ENCODE measurements around the gene ZIK1.

The ZIK1 gene

DNA sequence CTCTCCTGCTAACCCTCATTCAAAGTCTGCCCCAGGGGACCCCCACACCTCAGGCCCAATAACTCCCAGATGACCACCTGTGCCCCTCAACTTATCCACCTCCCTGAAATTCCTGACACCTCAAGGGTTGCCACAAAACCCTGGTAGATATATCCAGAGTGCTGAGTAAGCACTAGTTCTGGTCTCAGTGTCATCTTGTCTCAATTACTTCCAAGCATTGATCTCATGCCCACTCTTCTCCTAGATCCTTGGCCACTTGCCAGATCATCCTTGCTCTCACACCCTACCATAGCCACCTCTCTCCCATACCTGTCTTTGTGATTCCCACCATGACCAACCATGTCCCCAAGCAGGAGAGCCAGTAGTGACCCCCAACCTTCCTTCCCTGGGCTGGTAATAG, 7.3 kb upstream of the ZIK1 start:
- Mint-ChIP-seq H3K4me3 (no peak overlapping the region), H3K27me3 (no peaks in the 10 kb centered on the region), H3K4me1 (ENCODE audit: low read depth) (peaks cover 20% of the 10 kb centered on the region), H3K27ac (no peak overlapping the region), H3K36me3 (ENCODE audit: low read depth) (peaks cover 64% of the 10 kb centered on the region), H3K9me3 (peaks cover 80% of the 10 kb centered on the region)
- intact Hi-C loops (cut with micrococcal nuclease): loop anchor here (5.0 kb wide), 1 partner anchor 56 kb away; the partner anchor contains the start of gene ZNF211

DNA sequence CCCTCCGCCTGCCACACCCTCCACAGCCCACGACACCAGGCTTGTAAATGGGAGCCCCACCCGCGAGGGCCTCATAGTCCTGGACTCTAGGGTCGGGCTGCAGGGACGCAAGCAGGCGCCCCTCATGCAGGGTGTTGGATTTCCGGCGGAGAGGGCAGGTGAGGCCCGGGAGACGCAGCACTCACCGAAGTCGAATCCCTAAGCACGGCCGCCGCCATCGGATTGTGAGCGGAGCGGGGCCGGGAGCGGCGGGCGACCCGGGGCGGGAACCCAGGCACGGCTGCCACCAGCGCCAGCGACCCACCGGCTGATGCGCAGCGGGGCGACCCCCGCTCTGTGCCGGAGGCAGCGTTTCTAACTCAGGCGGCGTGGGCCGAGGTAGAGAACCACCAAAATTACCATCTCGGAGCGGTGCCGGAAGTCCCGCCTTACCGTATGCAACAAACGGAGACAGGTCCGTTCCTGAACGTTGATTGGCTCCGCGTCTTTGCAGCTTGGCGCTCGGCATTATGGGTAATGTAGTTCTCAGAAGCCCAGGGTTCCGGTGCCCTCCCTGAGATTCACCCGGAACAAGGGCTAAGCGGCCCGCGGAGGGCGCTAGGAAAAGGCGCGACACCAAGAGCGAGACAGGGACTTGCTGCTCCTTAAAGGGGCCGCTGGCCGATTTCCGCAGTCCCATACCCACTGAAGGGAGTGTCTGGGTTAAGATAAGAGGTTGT, 5.3 kb upstream of the ZIK1 start, which contains the start of gene ZNF416:
Gene ZNF416 (minus strand): TSS at position 425 of the 719 bp plus-strand sequence. CDS start 207 bp downstream, at position 218.
- Mint-ChIP-seq H3K4me1 (ENCODE audit: low read depth) (peaks cover 22% of the 10 kb centered on the region), H3K4me3 (peak within 1 kb of the TSS; percentile 82), H3K27ac (peak within 1 kb of the TSS; percentile 74), H3K27me3 (no peaks in the 10 kb centered on the region), H3K9me3 (peaks cover 76% of the 10 kb centered on the region), H3K36me3 (ENCODE audit: low read depth) (peaks cover 53% of the 10 kb centered on the region)
- intact Hi-C loops (cut with micrococcal nuclease): loop anchor here (2.0 to 5.0 kb wide), 2 partner anchors 52 to 54 kb away; partner anchors contain the start of genes ZNF211 and ZNF549

DNA sequence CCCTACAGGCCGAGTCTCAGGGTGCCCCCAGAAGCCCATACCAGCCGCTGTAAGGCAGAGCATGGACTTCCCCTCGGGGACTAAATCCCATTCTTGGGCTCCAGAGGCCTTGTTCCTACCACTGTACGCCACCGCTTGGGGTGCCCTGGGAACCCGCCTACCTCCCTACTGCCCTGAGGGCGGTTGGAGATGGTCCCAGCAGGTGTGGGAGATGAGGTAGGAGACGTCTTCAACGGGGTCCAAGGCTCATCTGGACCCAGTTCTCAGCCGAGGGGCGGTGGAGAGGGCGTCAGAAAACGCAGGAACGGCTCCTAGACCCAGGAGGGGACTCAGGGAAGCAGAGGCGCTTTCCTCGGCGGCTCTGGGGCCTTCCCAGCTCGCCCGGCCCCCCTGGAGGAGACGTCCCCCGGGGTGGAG, 833 bp upstream of the ZIK1 start:
- H3K4me1 Mint-ChIP-seq (ENCODE audit: low read depth): peaks cover 18% of the 10 kb centered on the region
- H3K4me3 Mint-ChIP-seq: peak overlapping the region; percentile 90
- peaks cover 67% of the 10 kb centered on the region for H3K9me3 Mint-ChIP-seq
- H3K27ac Mint-ChIP-seq: peak overlapping the region; percentile 74
- intact Hi-C loops (cut with micrococcal nuclease): no loop called here
- H3K27me3 Mint-ChIP-seq: no peaks in the 10 kb centered on the region
- peaks cover 54% of the 10 kb centered on the region for H3K36me3 Mint-ChIP-seq (ENCODE audit: low read depth)

DNA sequence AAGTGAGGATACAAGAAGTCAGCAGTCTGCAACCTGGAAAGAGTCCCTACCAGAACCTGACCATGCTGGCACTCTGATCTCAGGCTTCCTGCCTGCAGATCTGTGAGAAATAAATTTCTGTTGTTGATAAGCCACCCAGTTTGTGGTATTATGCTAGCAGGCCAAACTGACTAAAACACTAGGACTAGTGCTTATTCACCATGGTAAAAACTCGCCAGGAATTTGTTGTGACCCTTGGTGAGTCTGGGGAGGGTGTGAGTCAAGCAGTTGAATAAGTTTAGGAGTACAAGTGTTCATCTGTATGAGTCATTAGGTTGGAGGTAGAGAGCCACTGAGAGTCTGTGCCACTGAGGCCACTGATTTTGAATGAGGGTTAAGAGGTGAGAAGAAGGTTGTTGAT, 3.6 kb downstream of the ZIK1 start:
- H3K9me3 Mint-ChIP-seq: peaks cover 82% of the 10 kb centered on the region
- H3K27ac Mint-ChIP-seq: no peak overlapping the region
- H3K27me3 Mint-ChIP-seq: no peaks in the 10 kb centered on the region

DNA sequence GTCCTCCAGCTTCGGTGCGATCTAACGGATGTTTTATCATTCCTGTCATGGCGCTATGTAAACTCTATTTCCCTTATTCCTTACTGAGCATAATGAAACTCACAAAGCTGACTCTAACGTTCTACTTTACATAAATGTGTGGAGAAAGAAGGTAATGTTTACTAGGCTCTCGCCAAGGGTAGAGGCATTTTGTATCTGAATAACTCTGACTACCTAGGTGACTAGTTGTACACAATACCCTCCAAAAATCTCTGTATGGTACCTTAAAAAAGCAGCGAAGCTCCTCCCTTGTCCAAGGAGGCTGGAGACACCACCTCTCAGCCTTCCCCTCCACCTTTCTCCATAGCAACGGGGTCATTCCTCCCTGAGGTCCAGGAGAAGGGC, 15.4 kb downstream of the ZIK1 start:
- Mint-ChIP-seq H3K27ac (peak overlapping the region; percentile 65), H3K4me3 (peak overlapping the region; percentile 77), H3K27me3 (peaks cover 3% of the 10 kb centered on the region), H3K9me3 (peaks cover 81% of the 10 kb centered on the region), H3K4me1 (ENCODE audit: low read depth) (peaks cover 17% of the 10 kb centered on the region), H3K36me3 (ENCODE audit: low read depth) (peaks cover 37% of the 10 kb centered on the region)
- intact Hi-C loops (cut with micrococcal nuclease): loop anchor here (1.0 kb wide), 1 partner anchor 15 kb away; the partner anchor contains the start of gene ZNF134

More for the DNA sequence above, 3.6 kb downstream of the ZIK1 start:
- Mint-ChIP-seq H3K4me1 (ENCODE audit: low read depth) (peaks cover 16% of the 10 kb centered on the region), H3K36me3 (ENCODE audit: low read depth) (peaks cover 91% of the 10 kb centered on the region), H3K4me3 (no peak overlapping the region)
- intact Hi-C loops (cut with micrococcal nuclease): no loop called here

DNA sequence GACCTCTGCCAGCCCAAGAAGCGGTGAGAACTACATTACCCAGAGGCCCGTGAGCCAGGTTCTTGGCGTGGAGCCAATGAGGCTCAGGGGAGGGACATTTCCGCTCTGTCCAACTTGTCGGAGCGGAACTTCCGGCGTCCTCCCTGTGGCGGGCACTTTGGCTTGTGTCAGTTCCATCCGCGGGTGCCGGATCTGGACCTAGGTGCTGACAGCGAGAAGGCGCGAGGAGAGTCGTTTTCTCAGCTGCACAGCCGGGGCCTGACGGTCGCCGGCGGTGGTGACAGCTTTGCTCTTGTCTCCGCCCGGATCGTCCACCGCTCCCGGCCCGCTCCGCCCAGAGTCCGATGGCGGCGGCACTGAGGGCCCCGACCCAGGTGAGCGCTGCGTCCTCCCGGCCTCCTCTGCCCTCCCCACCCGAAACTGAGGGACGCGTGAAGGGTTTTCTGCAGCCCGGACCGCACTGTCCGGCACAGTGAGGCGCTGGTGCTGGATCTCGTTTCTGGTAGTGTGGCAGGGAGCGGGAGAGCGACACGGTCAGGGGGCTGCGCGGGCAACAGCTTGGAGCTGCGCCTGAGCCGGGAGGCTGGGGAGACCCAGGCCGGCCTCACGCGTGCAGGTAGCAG, 15.9 kb downstream of the ZIK1 start, which contains the start of gene ZNF530:
Gene ZNF530 (plus strand): TSS at position 125 of the 623 bp plus-strand sequence. CDS start 4,461 bp downstream, outside the sequence.
- Mint-ChIP-seq H3K27ac (peak within 1 kb of the TSS; percentile 65), H3K27me3 (peaks cover 3% of the 10 kb centered on the region), H3K9me3 (peaks cover 81% of the 10 kb centered on the region), H3K4me3 (peak within 1 kb of the TSS; percentile 77), H3K4me1 (ENCODE audit: low read depth) (peaks cover 17% of the 10 kb centered on the region), H3K36me3 (ENCODE audit: low read depth) (peaks cover 42% of the 10 kb centered on the region)
- intact Hi-C loops (cut with micrococcal nuclease): loop anchor here (1.0 kb wide), 1 partner anchor 14 kb away; the partner anchor contains the start of gene ZNF134

DNA sequence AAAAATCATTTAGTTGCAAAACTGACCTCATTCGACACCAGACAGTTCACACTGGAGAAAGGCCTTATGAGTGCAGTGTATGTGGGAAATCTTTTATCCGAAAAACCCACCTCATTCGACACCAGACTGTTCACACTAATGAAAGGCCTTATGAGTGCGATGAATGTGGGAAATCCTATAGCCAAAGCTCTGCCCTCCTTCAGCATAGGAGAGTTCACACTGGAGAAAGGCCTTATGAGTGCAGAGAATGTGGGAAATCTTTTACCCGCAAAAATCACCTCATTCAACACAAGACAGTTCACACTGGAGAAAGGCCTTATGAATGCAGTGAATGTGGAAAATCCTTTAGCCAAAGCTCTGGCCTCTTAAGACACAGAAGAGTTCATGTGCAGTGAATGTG, 23.0 kb downstream of the ZIK1 start:
- H3K36me3 Mint-ChIP-seq (ENCODE audit: low read depth): peaks cover 59% of the 10 kb centered on the region
- no peak overlapping the region for H3K4me3 Mint-ChIP-seq
- no peak overlapping the region for H3K27ac Mint-ChIP-seq
- H3K9me3 Mint-ChIP-seq: peaks cover 91% of the 10 kb centered on the region
- peaks cover 3% of the 10 kb centered on the region for H3K4me1 Mint-ChIP-seq (ENCODE audit: low read depth)
- no peaks in the 10 kb centered on the region for H3K27me3 Mint-ChIP-seq
- intact Hi-C loops (cut with micrococcal nuclease): no loop called here

DNA sequence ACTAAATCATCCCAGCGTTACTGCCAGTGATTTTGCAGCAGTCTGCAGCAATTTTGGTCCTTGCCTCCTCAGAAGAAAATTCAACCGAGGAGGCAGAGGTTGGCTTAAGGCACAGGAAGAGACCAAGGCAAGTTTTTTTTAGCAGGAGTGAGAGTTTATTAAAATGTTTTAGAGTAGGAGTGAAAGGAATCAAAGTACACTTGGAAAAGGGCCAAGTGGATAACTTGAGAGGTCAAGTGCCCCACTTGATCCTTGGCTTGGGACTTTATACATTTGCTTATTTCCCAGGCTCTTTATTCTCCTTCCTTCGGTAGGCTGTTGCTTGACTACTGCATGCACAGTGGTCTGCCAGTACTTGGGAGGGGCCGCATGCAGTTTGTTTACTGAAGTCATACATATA, 27.2 kb downstream of the ZIK1 start:
- Mint-ChIP-seq H3K27me3 (peaks cover 2% of the 10 kb centered on the region), H3K27ac (no peak overlapping the region), H3K36me3 (ENCODE audit: low read depth) (peaks cover 40% of the 10 kb centered on the region), H3K9me3 (peaks cover 85% of the 10 kb centered on the region), H3K4me3 (no peak overlapping the region), H3K4me1 (ENCODE audit: low read depth) (peaks cover 24% of the 10 kb centered on the region)
- intact Hi-C loops (cut with micrococcal nuclease): no loop called here

DNA sequence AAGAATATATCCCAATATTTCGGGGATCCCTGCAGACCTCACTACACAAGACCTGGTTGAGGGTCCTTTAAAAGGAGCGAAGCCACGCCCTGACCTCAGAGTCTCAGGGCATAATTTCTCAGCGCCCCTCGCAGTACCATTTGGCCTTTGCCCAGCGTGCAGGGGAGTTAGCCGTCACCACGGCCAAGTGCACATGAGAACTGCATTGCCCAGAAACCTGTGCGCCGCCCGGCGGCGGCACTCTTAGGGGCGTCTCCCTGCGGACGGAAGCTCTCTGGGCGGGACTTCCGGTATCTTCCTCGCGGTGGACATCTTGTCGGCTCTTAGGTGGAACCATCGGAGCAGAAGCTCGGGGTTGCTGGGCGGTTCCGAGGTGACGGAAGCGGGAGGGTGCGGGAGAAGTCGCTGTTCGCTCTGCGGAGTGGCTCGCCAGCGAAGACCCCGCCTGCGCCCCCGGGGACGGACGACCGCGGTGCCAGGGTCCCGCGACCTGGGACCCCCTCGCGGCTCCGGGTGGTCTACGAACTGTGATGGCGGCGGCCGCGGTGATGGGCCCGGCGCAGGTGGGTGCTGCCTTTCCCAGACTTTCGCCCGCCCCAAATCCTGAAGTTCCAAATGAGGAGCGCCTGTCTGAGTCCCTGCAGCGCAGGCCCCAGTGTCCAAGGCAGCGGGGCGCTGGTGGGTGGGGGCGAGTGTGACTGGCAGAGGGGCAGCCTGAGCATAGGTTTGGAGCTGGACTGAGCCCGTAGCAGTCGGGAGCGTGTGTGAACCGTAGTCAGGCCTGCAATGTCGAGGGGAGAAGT, 30.2 kb downstream of the ZIK1 start, which contains the start of gene ZNF134:
Gene ZNF134 (plus strand): TSS at position 302 of the 803 bp plus-strand sequence. CDS start 5,227 bp downstream, outside the sequence.
- H3K27ac Mint-ChIP-seq: peak within 1 kb of the TSS; percentile 78
- peak within 1 kb of the TSS; percentile 93 for H3K4me3 Mint-ChIP-seq
- peaks cover 53% of the 10 kb centered on the region for H3K36me3 Mint-ChIP-seq (ENCODE audit: low read depth)
- intact Hi-C loops (cut with micrococcal nuclease): loop anchor here (1.0 kb wide), 2 partner anchors 15 to 19 kb away; partner anchors contain the start of genes ZNF211 and ZNF530
- peaks cover 85% of the 10 kb centered on the region for H3K9me3 Mint-ChIP-seq
- H3K27me3 Mint-ChIP-seq: peaks cover 2% of the 10 kb centered on the region
- H3K4me1 Mint-ChIP-seq (ENCODE audit: low read depth): peaks cover 36% of the 10 kb centered on the region

DNA sequence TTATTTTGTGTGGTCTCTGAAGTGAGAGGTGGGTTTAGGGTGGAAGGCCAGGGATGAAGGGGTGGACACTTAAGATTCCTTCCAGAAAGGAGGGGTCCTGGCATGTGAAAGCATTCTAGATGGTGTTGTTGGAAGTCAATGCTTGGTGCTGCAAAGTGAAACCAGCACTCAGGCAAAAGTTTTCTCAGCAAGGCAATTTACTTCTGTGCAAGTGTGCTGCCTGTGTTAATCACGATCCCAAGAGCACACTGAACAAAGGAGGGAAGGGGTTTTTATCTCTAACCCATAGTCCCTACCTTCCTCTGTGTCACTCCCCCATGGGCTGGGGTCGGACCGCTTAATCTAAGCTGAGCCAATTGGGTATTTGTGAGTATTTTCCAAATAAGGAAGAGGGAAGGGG, 31.4 kb downstream of the ZIK1 start:
- H3K27me3 Mint-ChIP-seq: peaks cover 2% of the 10 kb centered on the region
- no peak overlapping the region for H3K27ac Mint-ChIP-seq
- peaks cover 92% of the 10 kb centered on the region for H3K9me3 Mint-ChIP-seq
- H3K4me3 Mint-ChIP-seq: peak overlapping the region; percentile 93
- H3K4me1 Mint-ChIP-seq (ENCODE audit: low read depth): peaks cover 36% of the 10 kb centered on the region
- intact Hi-C loops (cut with micrococcal nuclease): no loop called here
- peaks cover 65% of the 10 kb centered on the region for H3K36me3 Mint-ChIP-seq (ENCODE audit: low read depth)

DNA sequence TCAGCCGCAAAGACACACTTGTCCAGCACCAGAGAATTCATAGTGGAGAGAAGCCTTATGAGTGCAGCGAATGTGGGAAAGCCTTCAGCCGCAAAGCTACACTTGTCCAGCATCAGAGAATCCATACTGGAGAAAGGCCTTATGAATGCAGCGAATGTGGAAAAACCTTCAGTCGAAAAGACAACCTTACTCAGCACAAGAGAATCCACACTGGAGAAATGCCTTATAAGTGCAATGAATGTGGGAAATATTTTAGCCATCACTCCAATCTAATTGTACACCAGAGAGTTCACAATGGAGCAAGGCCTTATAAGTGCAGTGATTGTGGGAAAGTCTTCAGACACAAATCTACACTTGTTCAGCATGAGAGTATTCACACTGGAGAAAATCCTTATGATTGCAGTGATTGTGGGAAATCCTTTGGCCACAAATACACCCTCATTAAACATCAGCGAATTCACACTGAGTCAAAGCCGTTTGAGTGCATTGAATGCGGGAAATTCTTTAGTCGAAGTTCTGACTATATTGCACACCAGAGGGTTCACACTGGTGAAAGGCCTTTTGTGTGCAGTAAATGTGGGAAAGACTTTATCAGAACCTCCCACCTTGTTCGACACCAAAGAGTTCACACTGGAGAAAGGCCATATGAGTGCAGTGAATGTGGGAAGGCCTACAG, 36.9 kb downstream of the ZIK1 start:
- Mint-ChIP-seq H3K4me1 (ENCODE audit: low read depth) (peaks cover 13% of the 10 kb centered on the region), H3K36me3 (ENCODE audit: low read depth) (peaks cover 90% of the 10 kb centered on the region), H3K4me3 (no peak overlapping the region), H3K9me3 (peaks cover 96% of the 10 kb centered on the region), H3K27ac (no peak overlapping the region), H3K27me3 (no peaks in the 10 kb centered on the region)
- intact Hi-C loops (cut with micrococcal nuclease): no loop called here

DNA sequence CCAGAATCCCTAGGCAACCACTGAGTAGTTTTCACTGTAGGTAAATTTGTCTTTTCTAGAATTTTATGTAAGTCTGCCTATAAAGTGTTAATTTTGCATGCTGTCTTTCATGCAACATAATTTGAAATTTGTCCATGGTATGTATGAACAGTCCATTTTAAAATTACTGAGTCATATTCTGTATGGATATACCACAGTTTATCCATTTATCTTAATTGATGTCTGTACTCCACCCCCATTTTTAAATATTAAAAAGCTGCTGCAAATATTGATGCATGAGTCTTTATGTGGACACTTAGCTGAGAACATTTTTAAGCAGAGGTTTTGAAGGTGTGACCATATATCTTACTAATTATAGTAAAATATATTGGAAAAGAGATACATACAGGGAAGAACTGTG, 39.1 kb downstream of the ZIK1 start:
- intact Hi-C loops (cut with micrococcal nuclease): no loop called here
- Mint-ChIP-seq H3K4me3 (no peak overlapping the region), H3K4me1 (ENCODE audit: low read depth) (peaks cover 1% of the 10 kb centered on the region), H3K27me3 (no peaks in the 10 kb centered on the region), H3K27ac (no peak overlapping the region), H3K36me3 (ENCODE audit: low read depth) (peaks cover 67% of the 10 kb centered on the region), H3K9me3 (peaks cover 96% of the 10 kb centered on the region)

Measured in dendritic cell treated with granulocyte-macrophage colony-stimulating factor and Interleukin-4, amounts not matched to agents 40 ng/mL and 50 ng/mL, for 4 days (primary cell).